SK-N-MC (cell line): Measurements from ENCODE around the gene ITIH4.

Experiments used
- DNase-seq: peaks from one replicate; pipeline ENCODE4 v3.0.0-alpha.2; 2011; ENCODE audit warnings: low read depth, low spot score
- H3K27ac ChIP-seq: fragments of 200-600 bp; sonication (generic); 2 replicates; pipeline ENCODE4 v1.5.1; 2016; ENCODE audit warnings: mixed run types
- H3K36me3 ChIP-seq: fragments of 200-600 bp; sonication (generic); 2 replicates; pipeline ENCODE4 v1.6.1; 2017; ENCODE audit warnings: antibody characterized with exemption, low read length, mixed read lengths; ENCODE audit not compliant: insufficient read depth
- H3K4me3 ChIP-seq: fragments of 200-600 bp; sonication (generic); 2 replicates; pipeline ENCODE4 v1.5.1; 2016
- H3K9ac ChIP-seq: fragments of 200-600 bp; sonication (generic); 2 replicates; pipeline ENCODE4 v1.8.0; 2017; ENCODE audit warnings: mixed run types, mixed read lengths; ENCODE audit not compliant: insufficient read length
- H3K9me3 ChIP-seq: fragments of 200-600 bp; sonication (generic); 2 replicates; pipeline ENCODE4 v1.6.1; 2017; ENCODE audit warnings: low read depth, mild to moderate bottlenecking, antibody characterized with exemption, low read length, moderate library complexity, mixed read lengths
- EZH2 ChIP-seq: fragments of 200-600 bp; sonication (generic); IDR thresholded peaks from one replicate; pipeline ENCODE4 v1.6.1; 2017; ENCODE audit warnings: antibody characterized with exemption
- FOXP2 ChIP-seq: optimal IDR thresholded peaks from 2 replicates; pipeline ENCODE3; 2011; ENCODE audit warnings: mild to moderate bottlenecking, moderate library complexity; ENCODE audit not compliant: insufficient read depth; ENCODE audit errors: extremely low read length, control extremely low read depth
- POLR2AphosphoS5 ChIP-seq: IDR thresholded peaks from 2 replicates; pipeline ENCODE4 v1.6.1; 2012; ENCODE audit warnings: mild to moderate bottlenecking, low read depth, low read length, borderline replicate concordance

The ITIH4 gene

DNA sequence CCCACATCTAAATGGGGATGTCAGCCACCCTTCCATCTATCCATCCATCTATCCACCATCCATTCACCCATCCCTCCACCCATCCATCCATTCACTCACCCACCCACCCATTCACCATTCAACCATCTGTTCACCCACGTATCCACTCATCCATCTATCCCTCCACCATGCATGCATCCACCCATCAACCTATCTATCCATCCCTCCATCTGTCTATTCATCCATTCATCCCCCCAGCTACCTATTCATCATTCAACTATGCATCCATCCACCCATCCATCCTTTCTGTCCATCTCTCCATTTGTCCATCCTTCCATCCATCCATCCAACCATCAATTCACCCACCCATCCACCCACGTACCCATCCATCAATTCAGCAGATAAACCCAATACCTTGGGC, 21.3 kb downstream of the ITIH4 start:
- no peak overlapping the region for H3K9ac ChIP-seq
- no peak overlapping the region for H3K4me3 ChIP-seq
- no peak overlapping the region for H3K27ac ChIP-seq
- no peaks in the 10 kb centered on the region for H3K9me3 ChIP-seq
- DNase-seq: no peak
- H3K36me3 ChIP-seq: no peaks in the 10 kb centered on the region
- TF ChIP-seq POLR2AphosphoS5 (no peak), EZH2 (no peak)

DNA sequence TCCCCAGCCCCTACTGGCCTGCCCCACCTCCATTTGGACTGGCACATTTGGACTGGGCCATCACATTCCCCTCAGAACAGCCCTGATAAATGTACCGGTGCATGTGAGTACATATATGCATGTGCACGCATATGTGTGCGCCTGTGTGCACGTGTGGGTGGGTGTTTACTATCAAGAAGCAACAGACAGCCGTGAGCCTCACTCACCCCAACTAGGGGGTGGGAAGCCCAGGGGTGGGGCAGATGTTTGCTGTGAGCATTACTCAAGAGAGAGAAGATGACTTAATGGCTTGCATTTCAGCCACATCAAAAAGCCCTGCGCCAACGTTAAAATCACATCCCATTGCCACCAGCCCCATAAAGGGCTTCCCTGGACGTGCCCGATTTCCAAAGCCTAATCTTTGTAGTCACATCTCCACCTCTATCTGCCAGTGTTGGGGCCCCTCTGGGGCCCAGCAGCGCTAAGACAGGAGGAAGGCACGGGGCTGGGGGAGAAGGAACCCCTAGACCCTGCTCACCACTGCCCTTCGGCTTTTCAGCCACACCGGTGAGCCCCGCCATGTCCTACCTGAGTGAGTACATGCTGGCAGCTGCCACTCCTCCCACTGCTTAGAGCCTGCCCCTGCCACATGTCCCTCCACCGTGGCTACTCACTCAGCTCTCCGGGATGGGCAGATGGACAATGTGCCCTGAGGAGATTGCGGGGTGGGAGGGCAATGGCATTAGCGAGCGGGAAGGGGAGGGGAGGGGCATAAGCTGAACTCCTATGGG, 25.0 kb downstream of the ITIH4 start:
- TF ChIP-seq POLR2AphosphoS5 (no peak), EZH2 (no peak), FOXP2 (no peak)
- H3K27ac ChIP-seq: no peak overlapping the region
- H3K9ac ChIP-seq: no peak overlapping the region
- H3K36me3 ChIP-seq: no peaks in the 10 kb centered on the region
- H3K4me3 ChIP-seq: no peak overlapping the region
- no peak for DNase-seq
- H3K9me3 ChIP-seq: no peaks in the 10 kb centered on the region

DNA sequence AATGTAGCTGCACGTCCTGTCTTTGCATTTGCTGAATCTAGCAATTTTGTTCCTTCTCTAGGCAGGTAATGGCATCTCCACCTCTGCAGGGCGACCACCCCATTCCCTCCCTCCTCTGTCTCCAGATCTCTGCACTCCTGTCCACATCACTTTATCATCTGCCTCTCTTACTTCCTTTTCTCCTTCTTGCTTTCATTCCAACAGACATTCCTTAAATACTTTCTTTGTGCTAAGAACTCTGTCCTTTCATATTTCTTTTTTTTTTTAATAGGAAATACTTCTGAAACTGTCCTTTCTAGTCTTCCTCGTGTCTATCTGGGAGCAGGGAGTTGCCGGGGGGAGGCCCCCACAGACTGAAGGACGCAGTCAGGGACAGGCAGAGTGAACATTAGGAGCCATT, 28.6 kb downstream of the ITIH4 start:
- no peak overlapping the region for H3K27ac ChIP-seq
- no peak for DNase-seq
- TF ChIP-seq POLR2AphosphoS5 (no peak), EZH2 (no peak), FOXP2 (no peak)
- H3K9ac ChIP-seq: no peak overlapping the region
- no peaks in the 10 kb centered on the region for H3K9me3 ChIP-seq
- no peaks in the 10 kb centered on the region for H3K36me3 ChIP-seq
- no peak overlapping the region for H3K4me3 ChIP-seq

DNA sequence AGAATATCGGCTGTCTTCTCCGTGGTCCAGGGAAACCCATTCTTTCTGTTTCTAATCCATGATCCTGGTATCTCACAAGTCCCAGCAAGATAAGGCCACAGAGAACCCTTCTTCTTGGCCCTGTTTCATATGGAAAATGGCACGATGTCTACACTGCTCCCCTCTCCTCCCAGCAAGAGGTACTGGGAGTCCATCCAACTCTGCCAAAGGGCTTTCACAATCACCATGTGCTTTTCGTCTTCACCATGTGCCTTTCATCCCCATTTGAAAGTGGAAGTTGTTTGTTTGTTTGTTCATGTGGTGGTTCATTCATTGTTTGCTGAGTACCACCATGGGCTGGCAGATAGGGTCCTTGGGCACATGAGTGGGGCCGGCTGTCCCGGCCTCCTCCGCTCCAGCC, 30.4 kb downstream of the ITIH4 start:
- Histone ChIP-seq H3K4me3 (no peak overlapping the region), H3K36me3 (no peaks in the 10 kb centered on the region), H3K9ac (no peak overlapping the region), H3K27ac (no peak overlapping the region), H3K9me3 (no peaks in the 10 kb centered on the region)
- no peak for TF ChIP-seq POLR2AphosphoS5
- no peak for TF ChIP-seq FOXP2
- no peak for TF ChIP-seq EZH2
- DNase-seq: no peak

DNA sequence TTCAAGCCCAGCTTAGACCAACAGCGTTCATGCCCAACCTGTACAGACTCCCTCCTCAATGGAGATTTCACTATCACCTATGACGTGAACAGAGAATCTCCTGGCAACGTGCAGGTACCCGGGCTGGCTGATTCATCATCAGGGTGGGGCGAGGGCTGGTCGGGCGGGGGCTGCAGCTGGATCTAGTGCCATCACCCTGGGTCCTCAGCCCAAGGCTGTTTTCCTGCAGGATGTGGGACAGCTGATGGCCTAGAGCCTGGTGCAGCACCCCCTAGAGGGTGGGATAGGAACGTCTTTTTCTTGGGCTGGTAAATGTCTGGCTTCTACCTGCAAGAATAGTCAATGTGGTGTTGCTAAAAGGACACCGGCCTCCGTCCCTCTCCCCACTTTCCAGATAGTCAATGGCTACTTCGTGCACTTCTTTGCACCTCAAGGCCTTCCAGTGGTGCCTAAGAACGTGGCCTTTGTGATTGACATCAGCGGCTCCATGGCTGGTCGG, 31.4 kb downstream of the ITIH4 start:
- Histone ChIP-seq H3K27ac (no peak overlapping the region), H3K9ac (no peak overlapping the region), H3K36me3 (no peaks in the 10 kb centered on the region), H3K9me3 (no peaks in the 10 kb centered on the region), H3K4me3 (no peak overlapping the region)
- TF ChIP-seq FOXP2: no peak
- TF ChIP-seq EZH2: no peak
- no peak for TF ChIP-seq POLR2AphosphoS5
- DNase-seq: no peak

DNA sequence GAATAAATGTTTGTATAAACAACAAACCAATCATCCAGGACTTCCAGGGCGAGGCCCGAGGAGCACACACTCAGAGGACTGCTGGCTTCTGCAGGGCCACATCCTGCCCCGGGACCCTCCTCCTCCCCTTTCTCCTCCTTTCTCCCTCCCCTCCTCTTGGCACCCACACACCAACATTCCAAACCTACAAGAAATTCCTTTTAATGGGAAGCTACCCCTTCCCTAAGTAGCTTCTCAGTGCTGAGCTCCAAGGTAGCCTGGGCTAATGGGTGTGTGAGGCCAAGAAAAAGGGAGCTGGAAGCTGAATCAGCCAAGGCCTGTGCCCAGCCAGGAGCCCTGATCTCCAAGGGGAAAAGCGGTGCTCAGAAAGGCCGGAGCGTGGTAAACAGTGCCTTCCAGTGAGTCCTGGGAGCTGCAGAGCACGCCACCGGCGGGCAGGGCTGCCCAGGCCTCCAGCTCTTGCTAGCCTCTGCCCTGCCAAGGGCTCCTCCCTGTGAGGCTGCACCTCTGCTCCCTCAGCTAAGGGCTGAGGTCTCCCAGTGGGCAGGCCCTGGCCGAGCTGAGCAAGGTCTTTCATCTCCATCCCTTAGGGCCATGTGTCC, 32.0 kb downstream of the ITIH4 start:
- Histone ChIP-seq H3K27ac (no peak overlapping the region), H3K36me3 (no peaks in the 10 kb centered on the region), H3K4me3 (no peak overlapping the region), H3K9ac (no peak overlapping the region), H3K9me3 (no peaks in the 10 kb centered on the region)
- no peak for TF ChIP-seq EZH2
- TF ChIP-seq POLR2AphosphoS5: no peak
- TF ChIP-seq FOXP2: no peak
- no peak for DNase-seq

DNA sequence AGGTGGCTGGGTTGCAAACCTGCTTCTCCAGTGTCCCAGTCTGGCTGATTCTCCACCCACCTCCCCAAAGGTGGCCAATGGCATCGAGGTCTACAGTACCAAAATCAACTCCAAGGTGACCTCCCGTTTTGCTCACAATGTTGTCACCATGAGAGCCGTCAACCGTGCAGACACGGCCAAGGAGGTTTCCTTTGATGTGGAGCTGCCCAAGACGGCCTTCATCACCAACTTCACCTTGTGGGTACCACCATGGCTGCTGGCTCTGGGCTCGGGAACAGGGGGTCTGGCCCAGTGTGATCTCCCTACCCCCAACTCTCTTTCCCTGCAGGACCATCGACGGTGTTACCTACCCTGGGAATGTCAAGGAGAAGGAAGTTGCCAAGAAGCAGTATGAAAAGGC, 34.1 kb downstream of the ITIH4 start:
- Histone ChIP-seq H3K9ac (no peak overlapping the region), H3K27ac (no peak overlapping the region), H3K9me3 (no peaks in the 10 kb centered on the region), H3K4me3 (no peak overlapping the region), H3K36me3 (no peaks in the 10 kb centered on the region)
- no peak for DNase-seq
- TF ChIP-seq POLR2AphosphoS5 (no peak), FOXP2 (no peak), EZH2 (no peak)

DNA sequence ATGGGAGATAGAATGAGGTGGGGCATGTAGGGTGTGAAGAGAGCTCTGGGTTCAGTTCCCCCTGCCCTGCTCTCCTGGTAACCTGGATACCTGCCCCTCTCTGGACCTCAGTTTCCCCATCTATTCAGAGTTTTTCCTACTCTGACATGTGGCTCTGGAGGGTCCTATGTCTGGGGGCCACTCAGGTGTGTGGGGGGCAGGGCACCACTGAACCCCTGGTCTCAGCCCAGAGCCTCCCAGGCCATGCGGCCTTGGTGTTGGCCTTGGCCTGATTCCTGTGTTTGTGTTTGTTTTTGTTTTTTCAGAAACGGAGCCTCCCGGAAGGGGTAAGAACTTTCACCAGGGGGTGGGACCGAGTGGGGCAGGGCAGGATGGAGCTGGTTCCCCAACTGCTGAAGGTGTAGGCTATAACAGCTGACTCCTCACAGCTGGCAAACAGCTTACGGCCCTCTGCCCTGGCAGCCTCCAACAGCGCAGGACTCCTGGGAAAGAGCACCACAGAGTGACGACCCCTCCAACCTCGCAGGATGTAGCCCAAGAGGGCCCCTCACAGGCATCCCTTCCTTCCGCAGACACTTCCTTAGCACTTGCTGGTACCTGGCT, 35.1 kb downstream of the ITIH4 start:
- Histone ChIP-seq H3K9ac (no peak overlapping the region), H3K4me3 (no peak overlapping the region), H3K9me3 (no peaks in the 10 kb centered on the region), H3K27ac (no peak overlapping the region), H3K36me3 (no peaks in the 10 kb centered on the region)
- no peak for TF ChIP-seq POLR2AphosphoS5
- no peak for TF ChIP-seq FOXP2
- TF ChIP-seq EZH2: no peak
- DNase-seq: no peak
